OCI-LY1 (cell line): Measurements from ENCODE around the gene LSS.

Source experiments
- H2AFZ ChIP-seq: fragments of 200-600 bp; sonication (generic), shearing (Covaris generic); 2 replicates; pipeline ENCODE4 v1.6.0; 2014; ENCODE audit warnings: antibody characterized with exemption, mild to moderate bottlenecking, low read length
- H3F3A ChIP-seq: fragments of 200-600 bp; sonication (generic), shearing (Covaris generic); 2 replicates; pipeline ENCODE4 v1.6.0; 2014; ENCODE audit warnings: mild to moderate bottlenecking, antibody characterized with exemption, low read length, moderate library complexity; ENCODE audit not compliant: insufficient read depth
- H3K27ac ChIP-seq: fragments of 200-600 bp; sonication (generic); 2 replicates; pipeline ENCODE4 v1.5.1; 2014; ENCODE audit warnings: low read length, mixed run types, mild to moderate bottlenecking, low read depth; ENCODE audit not compliant: poor library complexity, severe bottlenecking
- H3K27me3 ChIP-seq: fragments of 200-600 bp; sonication (generic); 2 replicates; pipeline ENCODE4 v1.6.0; 2014; ENCODE audit warnings: antibody characterized with exemption, mild to moderate bottlenecking, low read length, moderate library complexity; ENCODE audit not compliant: insufficient read depth
- H3K36me3 ChIP-seq: fragments of 200-600 bp; sonication (generic); 2 replicates; pipeline ENCODE4 v1.6.1; 2014; ENCODE audit warnings: mild to moderate bottlenecking, antibody characterized with exemption, low read length, moderate library complexity, mixed read lengths; ENCODE audit not compliant: insufficient read depth
- H3K4me1 ChIP-seq: fragments of 200-600 bp; sonication (generic); 2 replicates; pipeline ENCODE4 v1.5.1; 2014; ENCODE audit warnings: mild to moderate bottlenecking, low read length, moderate library complexity; ENCODE audit not compliant: insufficient read depth, severe bottlenecking
- H3K4me2 ChIP-seq: fragments of 200-600 bp; sonication (generic), shearing (Covaris generic); 2 replicates; pipeline ENCODE4 v1.6.1; 2014; ENCODE audit warnings: low read length
- H3K4me3 ChIP-seq: fragments of 200-600 bp; sonication (generic); 2 replicates; pipeline ENCODE4 v1.5.1; 2014; ENCODE audit warnings: low read length, low read depth, mild to moderate bottlenecking, mixed read lengths; ENCODE audit not compliant: poor library complexity, severe bottlenecking
- H3K79me2 ChIP-seq: fragments of 200-600 bp; shearing (Covaris generic); 2 replicates; pipeline ENCODE4 v1.6.1; 2016; ENCODE audit warnings: mixed run types, low read length, mixed read lengths; ENCODE audit not compliant: insufficient read depth
- H3K9ac ChIP-seq: fragments of 200-600 bp; sonication (generic), shearing (Covaris generic); 2 replicates; pipeline ENCODE4 v1.6.1; 2014; ENCODE audit warnings: mild to moderate bottlenecking, low read length, mixed read lengths
- H3K9me2 ChIP-seq: fragments of 200-600 bp; sonication (generic), shearing (Covaris generic); 2 replicates; pipeline ENCODE4 v1.6.1; 2014; ENCODE audit warnings: low read depth, mild to moderate bottlenecking, low read length, mixed read lengths
- H3K9me3 ChIP-seq: fragments of 200-600 bp; shearing (Covaris generic); 2 replicates; pipeline ENCODE4 v1.6.1; 2014; ENCODE audit warnings: low read length, mixed read lengths
- H4K20me1 ChIP-seq: fragments of 200-600 bp; sonication (generic), shearing (Covaris generic); 2 replicates; pipeline ENCODE4 v1.6.0; 2016; ENCODE audit warnings: mild to moderate bottlenecking, low read length; ENCODE audit not compliant: insufficient read depth
- EZH2 ChIP-seq: fragments of 200-600 bp; sonication (generic), shearing (Covaris generic); IDR thresholded peaks from 2 replicates; pipeline ENCODE4 v1.8.0; 2017; ENCODE audit warnings: borderline replicate concordance, mixed run types, mild to moderate bottlenecking, antibody characterized with exemption, low read length, moderate library complexity, mixed read lengths
- TF ChIP-seq, protein P1 (sequence below): fragments of 200-600 bp; sonication (generic), shearing (Covaris generic); IDR thresholded peaks from 2 replicates; pipeline ENCODE4 v1.5.1; 2017; ENCODE audit warnings: mild to moderate bottlenecking, antibody characterized with exemption, low read length, moderate library complexity, mixed read lengths

Gene LSS

DNA sequence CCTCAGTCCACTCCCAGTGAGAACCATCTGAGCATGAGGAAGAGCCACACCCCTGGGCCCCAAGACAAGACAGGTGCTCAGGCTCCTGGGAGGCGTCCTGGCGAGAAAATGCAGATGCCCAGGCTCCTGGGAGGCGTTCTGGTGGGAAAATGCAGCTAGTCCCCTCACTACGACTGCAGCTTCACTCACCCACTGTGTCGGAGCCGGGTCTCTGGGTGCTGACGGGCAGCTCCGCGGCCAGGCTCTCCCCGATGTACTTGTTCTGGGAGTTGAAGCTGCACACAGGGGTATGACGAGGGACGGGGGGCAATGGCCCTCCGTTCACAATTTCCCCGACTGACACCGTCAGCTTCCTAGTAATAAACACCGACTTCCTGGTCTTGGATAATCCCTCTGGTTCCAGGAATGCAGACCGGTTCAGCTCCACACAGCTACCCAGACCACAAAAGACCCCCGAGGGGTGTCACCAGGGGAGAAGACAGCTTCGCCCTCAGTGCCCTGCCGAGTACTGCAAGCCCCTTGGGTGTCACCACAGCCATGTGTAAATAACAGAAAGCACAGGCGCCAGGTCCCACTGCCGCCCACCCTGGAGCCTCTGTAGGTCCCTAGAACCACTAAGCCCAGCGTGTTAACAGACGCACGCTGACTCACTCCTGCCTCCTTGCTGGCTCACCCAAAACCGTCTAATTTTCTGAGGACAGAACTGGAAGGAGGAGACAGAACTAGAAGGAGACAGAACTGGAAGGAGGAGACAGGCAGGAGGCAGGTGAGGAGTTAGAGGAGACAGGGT is 37.4 kb upstream of the LSS start:
- H3K9me2 ChIP-seq = no peaks in the 10 kb centered on the region
- no peak overlapping the region for H3K4me3 ChIP-seq
- H3K9ac ChIP-seq = no peak overlapping the region
- H3K79me2 ChIP-seq = no peaks in the 10 kb centered on the region
- no peaks in the 10 kb centered on the region for H3K9me3 ChIP-seq
- no peaks in the 10 kb centered on the region for H3F3A ChIP-seq
- no peaks in the 10 kb centered on the region for H4K20me1 ChIP-seq
- H3K4me2 ChIP-seq = no peak overlapping the region
- H2AFZ ChIP-seq = no peak overlapping the region
- no peak for TF ChIP-seq EZH2
- TF ChIP-seq, protein P1, sequence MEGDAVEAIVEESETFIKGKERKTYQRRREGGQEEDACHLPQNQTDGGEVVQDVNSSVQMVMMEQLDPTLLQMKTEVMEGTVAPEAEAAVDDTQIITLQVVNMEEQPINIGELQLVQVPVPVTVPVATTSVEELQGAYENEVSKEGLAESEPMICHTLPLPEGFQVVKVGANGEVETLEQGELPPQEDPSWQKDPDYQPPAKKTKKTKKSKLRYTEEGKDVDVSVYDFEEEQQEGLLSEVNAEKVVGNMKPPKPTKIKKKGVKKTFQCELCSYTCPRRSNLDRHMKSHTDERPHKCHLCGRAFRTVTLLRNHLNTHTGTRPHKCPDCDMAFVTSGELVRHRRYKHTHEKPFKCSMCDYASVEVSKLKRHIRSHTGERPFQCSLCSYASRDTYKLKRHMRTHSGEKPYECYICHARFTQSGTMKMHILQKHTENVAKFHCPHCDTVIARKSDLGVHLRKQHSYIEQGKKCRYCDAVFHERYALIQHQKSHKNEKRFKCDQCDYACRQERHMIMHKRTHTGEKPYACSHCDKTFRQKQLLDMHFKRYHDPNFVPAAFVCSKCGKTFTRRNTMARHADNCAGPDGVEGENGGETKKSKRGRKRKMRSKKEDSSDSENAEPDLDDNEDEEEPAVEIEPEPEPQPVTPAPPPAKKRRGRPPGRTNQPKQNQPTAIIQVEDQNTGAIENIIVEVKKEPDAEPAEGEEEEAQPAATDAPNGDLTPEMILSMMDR = no peak
- H3K27ac ChIP-seq = no peak overlapping the region
- H3K4me1 ChIP-seq = no peaks in the 10 kb centered on the region
- no peaks in the 10 kb centered on the region for H3K27me3 ChIP-seq
- peaks cover 89% of the 10 kb centered on the region for H3K36me3 ChIP-seq

DNA sequence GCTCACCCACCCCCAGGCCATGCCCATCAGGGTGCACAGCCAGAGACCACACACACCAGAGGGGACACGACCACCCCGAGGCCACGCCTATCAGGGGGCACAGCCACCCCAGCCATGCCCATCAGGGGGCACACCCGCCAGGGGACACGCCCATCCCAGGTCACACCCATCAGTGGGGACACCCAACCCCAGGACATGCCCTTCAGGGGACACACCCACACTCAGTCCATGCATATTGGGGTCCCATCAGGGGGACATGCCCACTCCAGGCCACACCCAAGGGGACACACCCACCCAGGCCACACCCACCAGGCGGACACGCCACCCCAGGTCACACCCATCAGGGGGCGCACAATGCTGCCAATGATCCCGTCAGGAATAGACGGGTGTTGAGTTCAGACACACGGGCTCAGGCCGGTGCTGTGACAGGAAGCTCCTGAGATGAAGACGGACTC is 36.1 kb upstream of the LSS start:
- Histone ChIP-seq H3K36me3 (peaks cover 89% of the 10 kb centered on the region), H4K20me1 (no peaks in the 10 kb centered on the region), H3K9me2 (no peaks in the 10 kb centered on the region), H2AFZ (no peak overlapping the region), H3K4me2 (no peak overlapping the region), H3K4me1 (no peaks in the 10 kb centered on the region), H3F3A (no peaks in the 10 kb centered on the region), H3K27ac (no peak overlapping the region), H3K27me3 (no peaks in the 10 kb centered on the region), H3K9ac (no peak overlapping the region), H3K4me3 (no peak overlapping the region), H3K9me3 (no peaks in the 10 kb centered on the region), H3K79me2 (no peaks in the 10 kb centered on the region)
- TF ChIP-seq, protein P1 = no peak
- TF ChIP-seq EZH2 = no peak

DNA sequence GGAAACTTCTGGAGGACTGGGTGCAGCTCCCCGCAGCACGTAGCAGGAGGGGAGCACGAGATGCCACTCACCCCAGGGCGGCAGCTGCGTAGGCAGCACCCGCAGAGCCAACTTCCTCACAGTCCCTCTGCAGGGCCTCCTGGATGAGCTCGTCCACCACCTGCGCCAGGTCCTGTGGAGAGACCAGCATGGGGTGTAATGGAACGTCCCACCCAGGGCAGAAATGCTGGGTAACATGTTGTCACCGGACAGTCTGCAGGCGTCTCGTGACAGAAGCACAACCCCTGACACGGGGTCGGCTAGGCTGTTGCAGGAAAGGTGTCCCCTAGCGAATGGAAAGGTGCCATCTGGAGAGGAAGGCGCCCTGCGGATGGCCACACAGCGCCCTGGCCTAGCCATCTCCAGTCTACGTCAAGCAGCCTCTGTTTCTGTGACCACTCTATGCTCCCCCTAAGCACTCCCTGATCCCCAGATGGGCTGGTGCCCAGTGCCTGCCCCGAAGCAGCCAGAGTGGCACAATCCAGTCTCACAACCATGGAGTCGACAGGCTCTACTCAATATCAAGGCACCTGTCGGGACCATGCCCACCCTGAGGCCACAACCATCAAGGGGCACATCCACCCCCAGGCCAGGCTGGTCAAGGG is 35.6 kb upstream of the LSS start:
- Histone ChIP-seq H3K27me3 (no peaks in the 10 kb centered on the region), H3K36me3 (peaks cover 88% of the 10 kb centered on the region), H2AFZ (no peak overlapping the region), H4K20me1 (no peaks in the 10 kb centered on the region), H3K9ac (no peak overlapping the region), H3K4me1 (no peaks in the 10 kb centered on the region), H3F3A (no peaks in the 10 kb centered on the region), H3K9me3 (no peaks in the 10 kb centered on the region), H3K27ac (no peak overlapping the region), H3K79me2 (no peaks in the 10 kb centered on the region), H3K4me2 (no peak overlapping the region), H3K4me3 (no peak overlapping the region), H3K9me2 (no peaks in the 10 kb centered on the region)
- TF ChIP-seq, protein P1 = no peak
- TF ChIP-seq EZH2 = no peak
